ENCODE data around the gene PCSK9.

GRCh38 chr1:55044617-55045397 lies 5.5 kb downstream of the PCSK9 start:
- TF ChIP-seq POLR2A (IDR thresholded peaks at IDR 0.05) (no peak), CTCF (IDR thresholded peaks at IDR 0.05) (no peak)

All from testis (tissue), 2 donors.